GM21360 (cell line): Measurements from ENCODE around the gene RNU6-9.
"Not testable (repeated sequence)": the region's sequence is repeated elsewhere in the genome, so short reads cannot be mapped to it uniquely, and the experiment has no call there.

Experiments
- ATAC-seq: cut with Tn5 transposase; IDR thresholded peaks from one replicate; pipeline ENCODE4 v1.9.1; 2021; ENCODE audit warnings: mild to moderate bottlenecking, moderate library complexity; ENCODE audit not compliant: unreplicated experiment

The RNU6-9 gene

DNA sequence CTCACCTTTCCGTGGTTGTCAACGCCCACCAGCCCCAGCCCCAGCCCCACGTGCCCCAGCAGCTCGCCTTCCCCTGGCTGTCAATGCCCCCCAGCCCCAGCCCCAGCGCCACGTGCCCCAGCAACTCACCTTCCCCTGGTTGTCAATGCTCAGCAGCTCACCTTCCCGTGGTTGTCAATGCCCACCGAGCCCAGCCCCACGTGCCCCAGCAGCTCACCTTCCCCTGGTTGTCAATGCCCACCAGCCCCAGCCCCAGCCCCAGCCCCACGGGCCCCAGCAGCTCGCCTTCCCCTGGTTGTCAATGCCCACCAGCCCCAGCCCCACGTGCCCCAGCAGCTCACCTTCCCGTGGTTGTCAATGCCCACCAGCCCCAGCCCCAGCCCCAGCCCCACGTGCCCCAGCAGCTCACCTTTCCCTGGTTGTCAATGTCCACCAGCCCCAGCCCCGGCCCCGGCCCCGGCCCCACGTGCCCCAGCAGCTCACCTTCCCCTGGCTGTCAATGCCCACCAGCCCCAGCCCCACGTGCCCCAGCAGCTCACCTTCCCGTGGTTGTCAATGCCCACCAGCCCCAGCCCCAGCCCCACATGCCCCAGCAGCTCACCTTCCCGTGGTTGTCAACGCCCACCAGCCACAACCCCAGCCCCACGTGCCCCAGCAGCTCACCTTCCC, 15.2 kb upstream of the RNU6-9 start:
- not testable (repeated sequence) for ATAC-seq

GRCh38 chr19:878751-879561, 14.3 kb upstream of the RNU6-9 start:
- not testable (repeated sequence) for ATAC-seq

DNA sequence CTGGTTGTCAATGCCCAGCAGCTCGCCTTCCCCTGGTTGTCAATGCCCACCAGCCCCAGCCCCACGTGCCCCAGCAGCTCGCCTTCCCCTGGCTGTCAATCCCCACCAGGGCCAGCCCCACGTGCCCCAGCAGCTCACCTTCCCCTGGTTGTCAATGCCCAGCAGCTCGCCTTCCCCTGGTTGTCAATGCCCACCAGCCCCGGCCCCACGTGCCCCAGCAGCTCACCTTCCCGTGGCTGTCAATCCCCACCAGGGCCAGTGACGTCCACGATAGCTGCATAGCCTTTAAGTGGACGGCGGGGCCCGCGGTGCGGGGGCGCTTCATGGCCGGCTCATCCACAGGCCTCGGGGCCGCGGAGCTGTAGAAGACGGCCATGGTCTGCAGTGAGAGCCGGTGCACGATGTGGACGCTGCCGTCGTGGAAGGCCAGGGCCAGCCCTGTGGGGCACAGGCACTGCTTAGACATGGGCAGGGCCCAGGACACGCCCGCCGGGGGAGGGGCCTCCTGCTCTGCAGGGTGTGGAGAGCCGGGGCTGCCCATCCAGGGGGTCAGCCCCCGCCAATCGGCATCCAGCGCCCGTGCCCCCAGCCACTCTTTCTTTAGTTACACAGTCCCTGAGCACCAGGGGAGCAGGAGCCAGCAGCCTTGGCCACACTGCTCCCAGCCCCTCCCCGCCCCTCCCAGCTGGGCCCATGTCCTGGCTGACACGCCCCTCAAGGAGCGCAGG, 13.4 kb upstream of the RNU6-9 start:
- no peak for ATAC-seq

- ATAC-seq = no peak
Measured at GRCh38 chr19:881385-882071, 11.8 kb upstream of the RNU6-9 start.

GRCh38 chr19:882871-883497, 10.3 kb upstream of the RNU6-9 start:
- ATAC-seq = no peak

DNA sequence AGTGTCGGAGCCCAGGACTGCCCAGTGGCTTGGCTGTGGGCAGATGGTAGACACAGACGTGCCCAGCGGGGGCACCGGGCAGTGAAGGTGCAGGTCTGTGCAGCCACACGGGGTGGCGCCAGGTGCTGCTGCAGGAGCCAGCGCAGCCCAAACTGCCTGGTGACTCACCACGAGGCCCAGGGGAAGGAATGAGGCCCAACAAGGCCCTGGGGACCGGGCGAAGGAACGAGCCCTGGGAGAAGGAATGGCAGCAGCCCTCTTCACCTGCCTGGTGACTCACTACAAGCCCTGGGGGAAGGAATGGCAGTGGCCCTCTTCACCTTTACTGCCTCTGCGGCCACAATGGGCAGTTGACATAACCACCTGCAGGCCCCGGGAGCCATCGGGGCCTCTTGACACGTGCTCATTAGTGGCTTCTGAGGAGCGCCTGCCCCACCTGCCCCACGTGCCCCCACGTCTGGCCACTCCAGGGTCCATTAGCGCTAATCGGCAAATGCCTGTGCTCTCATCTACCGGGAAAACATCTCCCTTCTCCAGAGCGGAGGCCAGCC, 9.5 kb upstream of the RNU6-9 start:
- ATAC-seq = no peak

DNA sequence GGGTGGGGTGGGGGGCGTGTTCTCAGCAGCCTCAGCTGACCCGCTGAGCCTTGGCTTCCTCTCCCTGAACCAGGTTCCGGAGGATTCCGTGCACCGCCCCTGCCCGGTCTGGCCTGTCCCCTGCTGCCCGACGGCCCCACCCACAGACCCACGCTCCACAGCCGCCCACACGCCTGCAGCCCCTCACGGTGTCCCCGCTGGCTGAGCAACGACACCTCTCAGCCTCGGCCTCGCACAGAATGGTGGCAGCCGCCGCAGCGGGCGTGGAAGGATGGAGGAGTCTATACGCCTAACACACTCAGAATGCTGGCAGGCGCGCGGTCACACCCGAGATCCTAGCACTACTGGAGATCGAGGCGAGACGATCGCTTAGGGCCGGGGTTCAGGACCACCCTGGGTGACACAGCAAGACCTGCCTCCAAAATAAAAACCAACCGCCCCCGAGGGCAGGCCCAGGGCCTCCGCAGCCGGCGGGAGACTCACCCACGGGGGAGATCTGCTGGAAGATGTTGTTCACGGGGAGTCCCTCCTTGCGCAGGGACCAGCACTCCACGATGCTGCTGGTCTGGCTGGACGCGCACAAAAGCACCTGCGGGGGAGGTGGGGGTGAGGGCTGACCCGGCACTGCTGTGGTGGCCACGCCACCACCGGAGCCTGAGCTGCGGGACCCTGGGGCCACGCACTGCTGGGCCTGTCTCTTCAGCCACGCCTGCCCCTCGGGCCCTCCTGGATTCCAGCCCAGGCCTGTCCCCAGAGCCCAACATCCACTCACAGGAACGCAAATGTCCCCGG, 8.7 kb upstream of the RNU6-9 start:
- no peak for ATAC-seq

- no peak for ATAC-seq
Measured at GRCh38 chr19:885536-886224, 7.6 kb upstream of the RNU6-9 start.

DNA sequence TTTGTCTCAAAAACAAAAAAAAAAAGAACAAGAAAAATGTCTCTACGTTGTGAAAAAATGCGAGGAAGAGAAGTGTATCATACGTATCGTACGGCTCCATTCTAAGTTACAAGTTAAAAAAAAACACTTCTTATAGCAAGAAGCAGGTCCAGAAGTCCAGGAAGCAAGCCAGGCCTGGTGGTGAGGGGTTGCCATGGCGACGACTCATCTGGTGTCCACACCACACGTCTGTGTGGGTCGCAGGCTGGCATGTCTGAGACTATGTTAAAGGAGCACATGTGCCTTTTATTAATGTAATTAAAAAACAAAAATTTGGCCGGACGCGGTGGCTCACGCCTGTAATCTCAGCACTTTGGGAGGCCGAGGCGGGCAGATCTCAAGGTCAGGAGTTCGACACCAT, 6.2 kb upstream of the RNU6-9 start:
- ATAC-seq = no peak

- ATAC-seq = no peak
Measured at GRCh38 chr19:887599-887998, 5.7 kb upstream of the RNU6-9 start.

DNA sequence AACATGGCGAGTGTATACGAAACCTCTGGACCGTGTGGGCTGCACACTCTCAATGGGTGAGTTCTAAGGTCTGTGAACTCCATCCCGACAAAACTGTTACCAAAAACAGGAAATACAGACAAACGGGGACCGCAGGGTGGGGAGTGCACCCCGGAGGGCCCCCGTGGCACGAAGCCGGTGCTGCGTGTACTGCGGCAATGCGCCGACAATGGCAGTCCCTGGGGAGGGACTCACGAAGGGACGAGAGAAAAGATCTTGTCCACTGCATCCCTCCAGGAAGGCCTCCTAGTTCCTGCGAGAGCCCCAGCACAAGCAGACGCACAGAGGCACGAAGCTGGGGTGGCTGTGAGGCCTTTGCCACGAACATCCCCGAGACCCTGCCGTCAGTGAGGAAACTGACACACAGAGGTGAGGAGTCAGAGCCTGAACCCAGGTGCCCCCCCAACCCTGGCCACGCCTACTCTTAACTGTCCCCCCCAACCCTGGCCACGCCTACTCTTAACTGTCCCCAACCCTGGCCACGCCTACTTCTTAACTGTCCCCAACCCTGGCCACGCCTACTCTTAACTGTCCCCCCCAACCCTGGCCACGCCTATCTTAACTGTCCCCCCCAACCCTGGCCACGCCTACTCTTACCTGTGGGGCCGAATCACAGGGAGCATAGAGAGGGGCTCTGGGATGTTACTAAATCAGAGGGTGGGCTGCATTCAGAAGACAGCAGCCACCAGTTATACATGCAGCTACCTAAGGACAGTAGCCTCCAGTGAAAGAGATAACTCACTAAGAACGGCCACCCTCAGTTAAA, 4.5 kb upstream of the RNU6-9 start:
- ATAC-seq = no peak

DNA sequence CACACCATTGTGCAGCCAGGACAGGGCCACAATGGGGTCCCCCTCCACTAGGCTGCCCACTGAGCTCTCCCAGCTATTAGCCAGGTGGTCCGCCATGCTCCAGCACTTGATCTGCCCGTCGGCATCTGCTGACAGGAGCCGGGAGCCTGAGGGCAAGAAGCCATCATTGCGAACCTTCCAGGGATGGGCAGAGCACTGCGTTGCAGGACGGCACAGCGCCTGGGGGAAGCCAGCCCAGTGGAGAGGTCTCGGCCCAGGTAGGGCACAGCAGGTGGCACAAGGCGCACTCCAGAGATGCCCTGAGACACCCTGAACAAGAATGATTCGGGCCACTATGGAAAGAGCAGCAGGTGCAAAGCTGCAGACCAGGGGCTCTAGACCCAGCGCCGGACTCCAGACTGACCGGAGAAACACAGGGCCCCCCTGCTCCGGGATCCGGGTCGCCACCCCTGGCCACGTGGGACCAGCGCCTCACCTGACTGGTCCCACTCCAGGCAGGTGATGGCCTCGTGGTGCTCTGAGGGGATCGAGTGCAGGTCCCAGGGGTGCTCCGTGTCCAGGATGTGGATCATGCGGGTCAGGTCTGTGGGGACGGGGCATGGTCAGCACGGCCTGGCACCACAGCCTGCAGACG, 3.5 kb upstream of the RNU6-9 start:
- ATAC-seq = no peak

GRCh38 chr19:890831-891230, 2.5 kb upstream of the RNU6-9 start:
- ATAC-seq = no peak

DNA sequence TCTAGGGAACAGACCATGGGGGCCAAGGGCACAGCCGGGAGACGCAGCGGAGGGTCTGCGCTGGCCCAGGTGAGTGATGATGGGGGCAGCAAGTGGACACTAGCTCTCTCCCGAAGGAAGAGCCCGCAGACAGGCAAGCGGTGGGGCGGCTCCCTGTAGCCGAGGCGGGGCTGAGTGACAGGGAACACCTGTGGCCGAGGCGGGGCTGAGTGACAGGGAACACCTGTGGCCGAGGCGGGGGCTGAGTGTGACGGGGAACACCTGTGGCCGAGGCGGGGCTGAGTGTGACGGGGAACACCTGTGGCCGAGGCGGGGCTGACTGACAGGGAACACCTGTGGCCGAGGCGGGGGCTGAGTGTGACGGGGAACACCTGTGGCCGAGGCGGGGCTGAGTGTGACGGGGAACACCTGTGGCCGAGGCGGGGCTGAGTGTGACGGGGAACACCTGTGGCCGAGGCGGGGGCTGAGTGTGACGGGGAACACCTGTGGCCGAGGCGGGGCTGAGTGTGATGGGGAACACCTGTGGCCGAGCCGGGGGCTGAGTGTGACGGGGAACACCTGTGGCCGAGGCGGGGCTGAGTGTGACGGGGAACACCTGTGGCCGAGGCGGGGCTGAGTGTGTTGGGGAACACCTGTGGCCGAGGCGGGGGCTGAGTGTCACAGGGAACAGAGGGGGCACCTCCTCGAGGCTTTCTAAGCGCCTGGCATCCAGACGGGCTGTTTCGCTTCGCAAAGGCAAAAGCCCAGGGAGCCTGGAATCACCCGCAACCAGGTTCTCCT, 1.7 kb upstream of the RNU6-9 start:
- not testable (repeated sequence) for ATAC-seq

GRCh38 chr19:892243-892893, 916 bp upstream of the RNU6-9 start:
- ATAC-seq = no peak

GRCh38 chr19:896434-896833, 3.1 kb downstream of the RNU6-9 start:
- ATAC-seq = no peak

DNA sequence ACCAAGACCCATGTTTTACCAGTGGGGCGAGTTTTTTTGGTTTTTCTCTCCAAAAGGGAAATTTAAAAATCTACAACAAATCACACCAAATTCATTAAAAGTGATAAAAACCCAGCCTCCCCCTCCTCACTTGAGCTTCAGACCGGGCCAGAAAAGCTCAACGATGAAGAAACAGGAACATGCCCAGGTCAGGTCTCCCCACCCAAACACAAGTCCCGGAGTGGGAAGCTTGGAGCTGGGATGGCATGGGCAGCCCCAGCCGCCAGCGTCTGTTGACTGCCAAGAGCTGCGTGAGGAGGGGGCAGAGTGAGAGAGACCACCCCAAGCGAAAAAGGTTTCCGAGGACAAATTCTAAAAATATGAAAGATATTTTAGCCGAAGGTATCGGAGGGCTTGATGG, 3.7 kb downstream of the RNU6-9 start:
- no peak for ATAC-seq
